ENCODE results near the gene MYH7B.

MYH7B gene

GRCh38 chr20:34945315-34946077 is 10.2 kb upstream of the MYH7B start:
- DNase-seq = no peak

GRCh38 chr20:34946661-34947060 is 9.0 kb upstream of the MYH7B start:
- no peak for DNase-seq

GRCh38 chr20:34947336-34947735 is 8.3 kb upstream of the MYH7B start:
- DNase-seq = no peak

GRCh38 chr20:34948030-34948429 is 7.6 kb upstream of the MYH7B start:
- peak; percentile 76 for DNase-seq

GRCh38 chr20:34949120-34949519 is 6.5 kb upstream of the MYH7B start:
- DNase-seq = no peak

- no peak for DNase-seq
These were observed 4.4 kb upstream of the MYH7B start for GRCh38 chr20:34951252-34951651.

GRCh38 chr20:34951652-34952051 is 4.0 kb upstream of the MYH7B start:
- DNase-seq = no peak

- DNase-seq = peak; percentile 35
These were observed 3.0 kb upstream of the MYH7B start for GRCh38 chr20:34952671-34953070.

GRCh38 chr20:34953960-34954359 is 1.7 kb upstream of the MYH7B start:
- no peak for DNase-seq

GRCh38 chr20:34954904-34955230 is 801 bp upstream of the MYH7B start:
- DNase-seq = no peak

- no peak for DNase-seq
These were observed 382 bp downstream of the MYH7B start for GRCh38 chr20:34956041-34956458.

- DNase-seq = no peak
These were observed 1.2 kb downstream of the MYH7B start for GRCh38 chr20:34956751-34957472.

GRCh38 chr20:34964486-34964885 is 8.8 kb downstream of the MYH7B start:
- DNase-seq = no peak

- no peak for DNase-seq
These were observed 9.4 kb downstream of the MYH7B start for GRCh38 chr20:34965051-34965450.

GRCh38 chr20:34967421-34967820 is 11.8 kb downstream of the MYH7B start:
- no peak for DNase-seq

- no peak for DNase-seq
These were observed 12.5 kb downstream of the MYH7B start for GRCh38 chr20:34968042-34968775.

- no peak for DNase-seq
These were observed 14.6 kb downstream of the MYH7B start for GRCh38 chr20:34970193-34970840.

- DNase-seq = no peak
These were observed 15.3 kb downstream of the MYH7B start for GRCh38 chr20:34970846-34971560.

GRCh38 chr20:34971561-34972235 is 16.0 kb downstream of the MYH7B start:
- no peak for DNase-seq

GRCh38 chr20:34974246-34974645 is 18.6 kb downstream of the MYH7B start:
- DNase-seq = no peak

GRCh38 chr20:34976286-34976685 is 20.6 kb downstream of the MYH7B start:
- DNase-seq = no peak
